A549 (cell line): Measurements from ENCODE around the gene B4GALT6. TPM values are rescaled to one million over a fixed set of nuclear protein-coding genes. Genes with fewer than 3 reads are reported as not detected.

Experiments used
- ATAC-seq, 2 experiments: fragments of 200-7000 bp in 1 of 2; fragments of >200 bp in 1 of 2; cut with Nextera tagmentation in 1 of 2; cut with Tn5 transposase in 1 of 2; 3 replicates each; pipeline versions ENCODE4 v1.8.0 to v1.9.1; 2018 to 2020; ENCODE audit warnings: mild to moderate bottlenecking in 1 of 2, moderate library complexity in 1 of 2
- CTCF ChIA-PET: fragments of 300-600 bp; sonication (Branson Sonifier 250); formaldehyde crosslinking; extraction: SDS; loops from one replicate; lab custom pipeline; 2021; ENCODE audit warnings: antibody characterized with exemption, inconsistent platforms; lab: Yijun Ruan, JAX
- POLR2A ChIA-PET: fragments of 350-600 bp; formaldehyde crosslinking; extraction: SDS; loops from one replicate; lab custom pipeline; 2021; ENCODE audit warnings: antibody characterized with exemption, inconsistent platforms; lab: Yijun Ruan, JAX
- DNase-seq, 2 experiments: peaks; one replicate each; pipeline versions ENCODE4 v3.0.0 to v3.0.0-alpha.2; 2011 to 2016; ENCODE audit warnings: low read depth in 1 of 2, low spot score in 1 of 2
- FAIRE-seq: peaks from 2 replicates; lab custom pipeline; 2011; peaks lifted over from hg19 to GRCh38; lab: Jason Lieb, UNC
- H3K27ac ChIP-seq, 2 experiments: fragments of >200 bp; sonication (Bioruptor Twin); formaldehyde crosslinking; 3 replicates each; pipeline ENCODE4 v1.5.1; 2016 to 2017
- H3K4me1 ChIP-seq: fragments of >200 bp; sonication (Bioruptor Twin); formaldehyde crosslinking; 3 replicates; pipeline ENCODE4 v1.6.1; 2016
- H3K4me2 ChIP-seq: fragments of >200 bp; sonication (Bioruptor Twin); formaldehyde crosslinking; 3 replicates; pipeline ENCODE4 v1.6.1; 2016
- H3K4me3 ChIP-seq: fragments of >200 bp; sonication (Bioruptor Twin); formaldehyde crosslinking; 3 replicates; pipeline ENCODE4 v1.5.1; 2016
- H3K9me3 ChIP-seq: fragments of >200 bp; sonication (Bioruptor Twin); formaldehyde crosslinking; 3 replicates; pipeline ENCODE4 v1.6.1; 2016
- BCL3 ChIP-seq: fragments of >200 bp; sonication (Bioruptor Twin); formaldehyde crosslinking; IDR thresholded peaks from 3 replicates; pipeline ENCODE4 v1.6.1; 2016
- CBX2 ChIP-seq: fragments of 200-600 bp; sonication (generic); IDR thresholded peaks from 2 replicates; pipeline ENCODE4 v1.6.1; 2016; ENCODE audit warnings: low read depth, mild to moderate bottlenecking, borderline replicate concordance
- CBX8 ChIP-seq: fragments of 200-600 bp; sonication (generic); IDR thresholded peaks from 2 replicates; pipeline ENCODE4 v1.6.1; 2016
- EHF ChIP-seq: fragments of 250-450 bp; sonication (Bioruptor Pico); IDR thresholded peaks from 2 replicates; pipeline ENCODE4 v1.5.0; 2020; ENCODE audit warnings: mild to moderate bottlenecking
- ELK1 ChIP-seq: fragments of 150-350 bp; IDR thresholded peaks from 2 replicates; pipeline ENCODE4 v1.6.1; 2014; ENCODE audit warnings: low read depth, mild to moderate bottlenecking, low read length
- FOSB ChIP-seq: fragments of 250-450 bp; sonication (Bioruptor Pico); IDR thresholded peaks from 2 replicates; pipeline ENCODE4 v1.5.0; 2020; ENCODE audit warnings: mild to moderate bottlenecking, moderate library complexity
- FOSL2 ChIP-seq, 2 experiments: fragments of 450-650 bp in 1 of 2; fragments of >200 bp in 1 of 2; sonication (Bioruptor Twin) in 1 of 2; formaldehyde crosslinking; IDR thresholded peaks; 2 replicates each; pipeline versions ENCODE4 v1.5.0 to v1.6.1; 2016 to 2020; ENCODE audit warnings: mild to moderate bottlenecking in 1 of 2, moderate library complexity in 1 of 2
- HOXA7 ChIP-seq: fragments of 250-450 bp; sonication (Bioruptor Pico); IDR thresholded peaks from 2 replicates; pipeline ENCODE4 v1.5.0; 2020; ENCODE audit warnings: mild to moderate bottlenecking, moderate library complexity
- HOXB13 ChIP-seq: fragments of 250-450 bp; sonication (Bioruptor Pico); IDR thresholded peaks from 2 replicates; pipeline ENCODE4 v1.5.0; 2020; ENCODE audit warnings: low read depth, mild to moderate bottlenecking, moderate library complexity
- JUN ChIP-seq, 2 experiments: fragments of >200 bp; sonication (Bioruptor Twin); formaldehyde crosslinking; IDR thresholded peaks; 2 replicates in 1 of 2; 3 replicates in 1 of 2; pipeline ENCODE4 v1.6.1; 2016 to 2017
- JUNB ChIP-seq: fragments of >200 bp; sonication (Bioruptor Twin); formaldehyde crosslinking; IDR thresholded peaks from 2 replicates; pipeline ENCODE4 v1.6.1; 2016
- MAX ChIP-seq: IDR thresholded peaks from 2 replicates; pipeline ENCODE4 v1.6.1; 2012
- MAZ ChIP-seq: fragments of 150-350 bp; IDR thresholded peaks from 2 replicates; pipeline ENCODE4 v1.6.1; 2014; ENCODE audit warnings: antibody characterized with exemption, low read depth, low read length, borderline replicate concordance
- NPAS2 ChIP-seq: fragments of 250-450 bp; sonication (Bioruptor Pico); IDR thresholded peaks from 2 replicates; pipeline ENCODE4 v1.8.0; 2022; ENCODE audit warnings: mild to moderate bottlenecking, moderate library complexity, borderline replicate concordance
- NR3C1 ChIP-seq: fragments of >200 bp; sonication (Bioruptor Twin); formaldehyde crosslinking; IDR thresholded peaks from 3 replicates; pipeline ENCODE4 v1.6.1; 2017
- PBX3 ChIP-seq: IDR thresholded peaks from 2 replicates; pipeline ENCODE4 v1.6.1; 2012
- POLR2A ChIP-seq: IDR thresholded peaks from 2 replicates; pipeline ENCODE4 v1.6.1; 2012; ENCODE audit warnings: mild to moderate bottlenecking, low read length
- RAD21 ChIP-seq, 2 experiments: fragments of >200 bp in 1 of 2; sonication (Bioruptor Twin) in 1 of 2; formaldehyde crosslinking in 1 of 2; IDR thresholded peaks in 1 of 2; conservative IDR thresholded peaks in 1 of 2; 2 replicates in 1 of 2; 3 replicates in 1 of 2; pipeline ENCODE4 v1.6.1; 2012 to 2018; ENCODE audit warnings: inconsistent platforms in 1 of 2
- RARB ChIP-seq: fragments of 250-450 bp; sonication (Bioruptor Pico); IDR thresholded peaks from 2 replicates; pipeline ENCODE4 v1.8.0; 2021; ENCODE audit warnings: mild to moderate bottlenecking, moderate library complexity
- RCOR1 ChIP-seq: fragments of 150-350 bp; IDR thresholded peaks from 2 replicates; pipeline ENCODE4 v1.6.1; 2014; ENCODE audit warnings: antibody characterized with exemption, low read length, low read depth
- REST ChIP-seq: fragments of 200-600 bp; sonication (generic); IDR thresholded peaks from 2 replicates; pipeline ENCODE4 v1.6.1; 2016; ENCODE audit warnings: antibody characterized with exemption, mild to moderate bottlenecking, moderate library complexity
- RFX5 ChIP-seq: fragments of 450-650 bp; IDR thresholded peaks from 2 replicates; pipeline ENCODE4 v1.7.1; 2014; ENCODE audit warnings: antibody characterized with exemption, mild to moderate bottlenecking, moderate library complexity
- SMC3 ChIP-seq: fragments of >200 bp; sonication (Bioruptor Twin); formaldehyde crosslinking; IDR thresholded peaks from 3 replicates; pipeline ENCODE4 v1.6.1; 2018; ENCODE audit warnings: inconsistent platforms
- SREBF2 ChIP-seq: fragments of 450-650 bp; IDR thresholded peaks from 2 replicates; pipeline ENCODE4 v1.6.1; 2014; ENCODE audit warnings: mild to moderate bottlenecking, moderate library complexity
- TP53 ChIP-seq: fragments of 250-450 bp; sonication (Bioruptor Pico); IDR thresholded peaks from 2 replicates; pipeline ENCODE4 v1.5.0; 2021; ENCODE audit warnings: mild to moderate bottlenecking, moderate library complexity
- USF2 ChIP-seq: fragments of 450-650 bp; IDR thresholded peaks from 2 replicates; pipeline ENCODE4 v1.6.1; 2014; ENCODE audit warnings: antibody characterized with exemption
- ZC3H11A ChIP-seq: fragments of 450-650 bp; IDR thresholded peaks from 2 replicates; pipeline ENCODE4 v1.6.1; 2014; ENCODE audit warnings: antibody characterized with exemption, mild to moderate bottlenecking
- WGBS: methylation state at CpG from one replicate; pipeline ENCODE4 v1.1.6; 2017; ENCODE audit errors: missing lambda C conversion rate; 5-methylcytosine and 5-hydroxymethylcytosine counted together
- polyA plus RNA-seq, 4 experiments: library from polyadenylated mRNA; depleted of rRNA in 3 of 4; stranded (reverse); fragments of >200 nt; fragmentation: RNase III in 1 of 4; extraction: RNeasy Plus Mini Kit Qiagen cat#74134 plus additional on column Dnase treatment in 1 of 4; gene quantifications; 2 replicates in 3 of 4; 3 replicates in 1 of 4; pipeline ENCODE4 v1.2.3, GENCODE V29; 2011 to 2017

The B4GALT6 gene
- polyA plus RNA-seq, 2 of the 4 experiments (the other 2 are of a cell fraction) = 7.1 to 12.8 TPM

- no peak overlapping the region for H3K4me2 ChIP-seq
- POLR2A ChIA-PET = no interaction called here
- WGBS = 34% methylated on average over 7 of the region's 7 CpGs
- 0 out of 3 replicates have a peak, but pooled peaks cover 3% of the 10 kb centered on the region for H3K9me3 ChIP-seq
- H3K4me3 ChIP-seq = no peak overlapping the region
- no peak for FAIRE-seq
- no peaks in the 10 kb centered on the region for H3K4me1 ChIP-seq
- no peak for TF ChIP-seq NR3C1
- TF ChIP-seq SREBF2 = no peak
- TF ChIP-seq HOXA7 (CRISPR knock-in tag) = no peak
- TF ChIP-seq JUN (IDR thresholded peaks at IDR 0.05) = no peak
- no peak for TF ChIP-seq BCL3
- TF ChIP-seq RFX5 = no peak
- no peak for TF ChIP-seq NPAS2 (CRISPR knock-in tag)
- no peak for TF ChIP-seq FOSL2 (IDR thresholded peaks at IDR 0.05)
- TF ChIP-seq FOSL2 (CRISPR knock-in tag; IDR thresholded peaks at IDR 0.05) = no peak
- TF ChIP-seq SMC3 = no peak
- TF ChIP-seq MAZ = no peak
- no peak for TF ChIP-seq POLR2A
- no peak for TF ChIP-seq MAX
- TF ChIP-seq FOSB = no peak
- TF ChIP-seq CBX8 = no peak
- no peak for TF ChIP-seq ELK1
- CTCF ChIA-PET = interaction anchor here (0.6 to 1.6 kb wide), 3 partner anchors 155 to 295 kb away, joined by 3 to 4 read pairs (median 3); no protein-coding TSS in a partner anchor
- DNase-seq = no peak
- ATAC-seq = no peak
- no peak overlapping the region for H3K27ac ChIP-seq
Measured at GRCh38 chr18:31719363-31720006, 35.1 kb upstream of the B4GALT6 start.

GRCh38 chr18:31718386-31718785 lies 34.0 kb upstream of the B4GALT6 start:
- DNase-seq = no peak
- POLR2A ChIA-PET = no interaction called here
- no peak for ATAC-seq
- CTCF ChIA-PET = interaction anchor here (0.6 to 1.6 kb wide), 2 partner anchors 162 to 294 kb away, joined by 3 to 4 read pairs; no protein-coding TSS in a partner anchor
- Histone ChIP-seq H3K4me1 (no peaks in the 10 kb centered on the region), H3K27ac (no peak overlapping the region), H3K9me3 (0 out of 3 replicates have a peak, but pooled peaks cover 3% of the 10 kb centered on the region), H3K4me2 (no peak overlapping the region), H3K4me3 (no peak overlapping the region)
- 13% methylated on average over 3 of the region's 3 CpGs for WGBS
- no peak for FAIRE-seq
- TF ChIP-seq CBX8 (no peak), NR3C1 (no peak), PBX3 (no peak), REST (no peak), EHF (CRISPR knock-in tag) (no peak), JUNB (no peak), RCOR1 (no peak), SMC3 (no peak), RAD21 (conservative IDR thresholded peaks at IDR 0.05 in 1 of 2, IDR thresholded peaks at IDR 0.05 in 1 of 2) (no peak), RFX5 (no peak), MAX (no peak), ZC3H11A (no peak), TP53 (CRISPR knock-in tag) (no peak), USF2 (no peak), RARB (CRISPR knock-in tag) (no peak), CBX2 (no peak), HOXB13 (no peak), ELK1 (no peak)
